K562 (cell line): ENCODE results near the gene GHDC. TPM values are rescaled to one million over a fixed set of nuclear protein-coding genes. Genes with fewer than 3 reads are reported as not detected.

Experiments
- ATAC-seq: fragments of 200-7000 bp; cut with Tn5 transposase; 3 replicates; pipeline ENCODE4 v1.9.1; 2020; ENCODE audit warnings: moderate library complexity
- BruUV-seq: library from RNA; stranded (reverse); fragments of 400-500 nt; replicated peaks from 2 replicates; lab custom pipeline; 2021; lab: Mats Ljungman, UMichigan
- CTCF ChIA-PET: fragments of 300-600 bp; formaldehyde crosslinking; extraction: SDS; loops from one replicate; lab custom pipeline; 2021; ENCODE audit warnings: low intra/inter-chr PET ratio; lab: Yijun Ruan, JAX
- POLR2A ChIA-PET: fragments of 300-600, 350-650 bp; sonication (Branson Sonifier 250); formaldehyde crosslinking; extraction: SDS; loops from one replicate; lab custom pipeline; 2021; ENCODE audit warnings: antibody characterized with exemption, inconsistent platforms; lab: Yijun Ruan, JAX
- DNase-seq, 4 experiments: peaks; one replicate each; pipeline versions ENCODE4 v3.0.0 to v3.0.0-alpha.2; 2011 to 2018; ENCODE audit warnings: low spot score in 3 of 4, mixed read lengths in 3 of 4; ENCODE audit errors: extremely low read depth in 1 of 4
- FAIRE-seq: peaks from 2 replicates; lab custom pipeline; 2011; peaks lifted over from hg19 to GRCh38; lab: Jason Lieb, UNC
- H2AFZ ChIP-seq: 2 replicates; pipeline ENCODE4 v1.6.0; 2011; ENCODE audit warnings: low read depth, low read length, control low read depth, inconsistent platforms
- H3K27ac ChIP-seq: fragments of 200-600 bp; 3 replicates; pipeline ENCODE4 v1.8.0; 2011; ENCODE audit warnings: low read depth, mild to moderate bottlenecking, control low read depth, inconsistent platforms, low read length, moderate library complexity, mixed read lengths; ENCODE audit errors: extremely low read depth
- H3K27me3 ChIP-seq, 2 experiments: fragments of 300-600 bp in 1 of 2; 2 replicates in 1 of 2; 3 replicates in 1 of 2; pipeline versions ENCODE4 v1.6.0 to v1.8.0; 2011; ENCODE audit warnings: inconsistent platforms in 2 of 2, low read length in 2 of 2, mild to moderate bottlenecking in 1 of 2, mixed read lengths in 1 of 2, moderate library complexity in 1 of 2; ENCODE audit not compliant: control insufficient read depth in 2 of 2, insufficient read depth in 2 of 2
- H3K36me3 ChIP-seq: fragments of 300-600 bp; 3 replicates; pipeline ENCODE4 v1.8.0; 2011; ENCODE audit warnings: mild to moderate bottlenecking, low read length, inconsistent platforms; ENCODE audit not compliant: control insufficient read depth, insufficient read depth
- H3K4me1 ChIP-seq, 2 experiments: fragments of 200-600 bp in 1 of 2; replicated peaks in 1 of 2; 2 replicates in 1 of 2; 3 replicates in 1 of 2; pipeline versions ENCODE4 v1.5.1 to v1.8.0; 2011; ENCODE audit warnings: inconsistent platforms in 2 of 2, low read length in 2 of 2, mild to moderate bottlenecking in 1 of 2, mixed read lengths in 1 of 2, moderate library complexity in 1 of 2; ENCODE audit not compliant: control insufficient read depth in 2 of 2, insufficient read depth in 2 of 2
- H3K4me2 ChIP-seq: 2 replicates; pipeline ENCODE4 v1.6.1; 2011; ENCODE audit warnings: low read length, control low read depth, inconsistent platforms, mixed read lengths; ENCODE audit not compliant: insufficient read depth
- H3K4me3 ChIP-seq: fragments of 200-600 bp; sonication (generic), shearing (Covaris generic); 2 replicates; pipeline ENCODE4 v1.5.1; 2016; ENCODE audit warnings: control low read depth, inconsistent platforms
- H3K79me2 ChIP-seq: fragments of 200-600 bp; 3 replicates; pipeline ENCODE4 v1.8.0; 2011; ENCODE audit warnings: low read length, inconsistent platforms; ENCODE audit not compliant: control insufficient read depth, insufficient read depth
- H3K9ac ChIP-seq, 2 experiments: 2 replicates each; pipeline versions ENCODE4 v1.6.0 to v1.6.1; 2011; ENCODE audit warnings: low read depth in 2 of 2, low read length in 2 of 2, control low read depth in 1 of 2, inconsistent platforms in 1 of 2, mild to moderate bottlenecking in 1 of 2, mixed read lengths in 1 of 2; ENCODE audit not compliant: insufficient read depth in 1 of 2
- H3K9me1 ChIP-seq: one replicate; pipeline ENCODE4 v1.6.0; 2011; ENCODE audit warnings: inconsistent platforms, mild to moderate bottlenecking, low read length, moderate library complexity; ENCODE audit not compliant: control insufficient read depth, insufficient read depth
- H3K9me3 ChIP-seq: replicated peaks from 2 replicates; pipeline ENCODE4 v1.5.1; 2011; ENCODE audit warnings: low read depth, low read length, inconsistent platforms; ENCODE audit not compliant: control insufficient read depth, insufficient read depth
- H4K20me1 ChIP-seq: replicated peaks from 2 replicates; pipeline ENCODE4 v1.6.1; 2011; ENCODE audit warnings: low read length, inconsistent platforms, mixed read lengths; ENCODE audit not compliant: control insufficient read depth, insufficient read depth
- BHLHE40 ChIP-seq: IDR thresholded peaks from 2 replicates; pipeline ENCODE4 v1.6.1; 2011; ENCODE audit warnings: low read length, improper control_type of control experiment
- CXXC5 ChIP-seq: fragments of 250-450 bp; sonication (Bioruptor Pico); IDR thresholded peaks from 2 replicates; pipeline ENCODE4 v1.8.0; 2022; ENCODE audit warnings: inconsistent platforms, mild to moderate bottlenecking, moderate library complexity
- ETV5 ChIP-seq: sonication (generic); formaldehyde crosslinking; IDR thresholded peaks from 2 replicates; pipeline ENCODE4 v1.4.0; 2020; ENCODE audit warnings: low read depth, mild to moderate bottlenecking, missing genetic modification reagents
- EWSR1 ChIP-seq: fragments of 450-650 bp; IDR thresholded peaks from 2 replicates; pipeline ENCODE4 v1.6.1; 2018; ENCODE audit warnings: borderline replicate concordance, mild to moderate bottlenecking, low read depth, moderate library complexity; ENCODE audit not compliant: partially characterized antibody
- NR2C1 ChIP-seq, 2 experiments: fragments of 450-650 bp; IDR thresholded peaks; 2 replicates each; pipeline ENCODE4 v1.6.1; 2017; ENCODE audit warnings: mild to moderate bottlenecking in 2 of 2, antibody characterized with exemption in 1 of 2, inconsistent platforms in 1 of 2, missing compliant biosample characterization in 1 of 2, missing genetic modification characterization in 1 of 2
- NR2C2 ChIP-seq, 2 experiments: fragments of 200-800 bp in 1 of 2; sonication (Bioruptor generic) in 1 of 2; sonication (generic) in 1 of 2; formaldehyde crosslinking in 1 of 2; IDR thresholded peaks; 2 replicates each; pipeline versions ENCODE4 v1.6.1 to v1.8.0; 2016 to 2022; ENCODE audit warnings: mild to moderate bottlenecking in 1 of 2, missing compliant biosample characterization in 1 of 2, missing genetic modification characterization in 1 of 2, missing genetic modification reagents in 1 of 2
- POLR2AphosphoS2 ChIP-seq: IDR thresholded peaks from 2 replicates; pipeline ENCODE4 v1.6.1; 2012; ENCODE audit warnings: low read length, improper control_type of control experiment
- PTBP1 ChIP-seq: fragments of 200-400 bp; formaldehyde crosslinking; IDR thresholded peaks from 2 replicates; pipeline ENCODE4 v1.6.1; 2017; ENCODE audit warnings: low read depth, low read length
- PYGO2 ChIP-seq: fragments of 450-650 bp; IDR thresholded peaks from 2 replicates; pipeline ENCODE4 v1.6.1; 2016; ENCODE audit warnings: mild to moderate bottlenecking, missing genetic modification characterization, moderate library complexity, missing compliant biosample characterization
- SMAD3 ChIP-seq: fragments of 450-650 bp; formaldehyde crosslinking; conservative IDR thresholded peaks from 2 replicates; pipeline ENCODE4 v1.4.0; 2020; ENCODE audit warnings: mild to moderate bottlenecking
- YY1 ChIP-seq, 3 experiments: IDR thresholded peaks; 2 replicates each; pipeline ENCODE4 v1.6.1; 2011; ENCODE audit warnings: low read length in 2 of 3, mild to moderate bottlenecking in 2 of 3, moderate library complexity in 2 of 3, borderline replicate concordance in 1 of 3, control low read depth in 1 of 3, low read depth in 1 of 3; ENCODE audit not compliant: insufficient read depth in 3 of 3, insufficient replicate concordance in 2 of 3, control insufficient read depth in 1 of 3, insufficient read length in 1 of 3; ENCODE audit errors: extremely low read depth in 1 of 3
- ZBTB7A ChIP-seq: IDR thresholded peaks from 2 replicates; pipeline ENCODE4 v1.6.1; 2011; ENCODE audit warnings: low read depth, mild to moderate bottlenecking, low read length, moderate library complexity, borderline replicate concordance; ENCODE audit not compliant: control insufficient read depth
- ZNF764 ChIP-seq: fragments of 250-450 bp; sonication (Bioruptor Pico); IDR thresholded peaks from 2 replicates; pipeline ENCODE4 v1.4.0; 2020; ENCODE audit warnings: low read depth, mild to moderate bottlenecking, moderate library complexity
- WGBS: fragments of 100-300 bp; shearing (Covaris generic); methylation state at CpG from one replicate; pipeline ENCODE4 v1.1.6; 2016; ENCODE audit warnings: low coverage, mixed read lengths; ENCODE audit not compliant: insufficient coverage; ENCODE audit errors: missing lambda C conversion rate; 5-methylcytosine and 5-hydroxymethylcytosine counted together
- in situ Hi-C: fragments of 300-500 bp; cut with MboI; formaldehyde crosslinking; loops from 4 replicates; pipeline ENCODE4 v1.15.0; 2018; ENCODE audit warnings: inconsistent platforms, mixed read lengths
- intact Hi-C: fragments of 100-400 bp; cut with micrococcal nuclease; formaldehyde crosslinking; loops from 2 replicates; pipeline ENCODE4 v1.14.2; 2022
- polyA plus RNA-seq, 8 experiments: library from polyadenylated mRNA; depleted of rRNA in 4 of 8; stranded (reverse) in 5 of 8; unstranded in 3 of 8; fragments of >200 nt; fragmentation: Nextera tagmentation in 2 of 8; fragmentation: Illumina TruSeq in 1 of 8; extraction: Ambion mirVana in 2 of 8; extraction: Trizol in 1 of 8; gene quantifications; 2 replicates each; pipeline versions ENCODE4 v1.2.1 to v1.2.3, GENCODE V29; 2011 to 2014; ENCODE audit warnings: inconsistent platforms in 1 of 8, missing spikeins in 1 of 8
- total RNA-seq, 7 experiments: library from RNA; depleted of rRNA in 6 of 7; stranded (reverse); fragments of >200 nt in 6 of 7; fragmentation: Illumina TruSeq in 2 of 7; extraction: Trizol in 2 of 7; gene quantifications; 2 replicates each; pipeline versions ENCODE4 v1.2.1 to v1.2.3, GENCODE V29; 2011 to 2021; ENCODE audit warnings: low replicate concordance in 1 of 7
- TF ChIP-seq, protein P1 (sequence below): fragments of 250-450 bp; sonication (Bioruptor Pico); IDR thresholded peaks from 2 replicates; pipeline ENCODE4 v1.8.0; 2022; ENCODE audit warnings: inconsistent platforms, mild to moderate bottlenecking, moderate library complexity, borderline replicate concordance
- TF ChIP-seq, protein P2 (sequence below): fragments of 250-450 bp; sonication (Bioruptor Pico); IDR thresholded peaks from 2 replicates; pipeline ENCODE4 v1.8.0; 2021; ENCODE audit warnings: mild to moderate bottlenecking, moderate library complexity

GHDC gene
- total and polyA plus RNA-seq, 9 of the 15 experiments (the other 6 are each of a cell fraction or from before 2014, with no cell fraction given): 0.65 to 23.2 (median 11.2) TPM

DNA sequence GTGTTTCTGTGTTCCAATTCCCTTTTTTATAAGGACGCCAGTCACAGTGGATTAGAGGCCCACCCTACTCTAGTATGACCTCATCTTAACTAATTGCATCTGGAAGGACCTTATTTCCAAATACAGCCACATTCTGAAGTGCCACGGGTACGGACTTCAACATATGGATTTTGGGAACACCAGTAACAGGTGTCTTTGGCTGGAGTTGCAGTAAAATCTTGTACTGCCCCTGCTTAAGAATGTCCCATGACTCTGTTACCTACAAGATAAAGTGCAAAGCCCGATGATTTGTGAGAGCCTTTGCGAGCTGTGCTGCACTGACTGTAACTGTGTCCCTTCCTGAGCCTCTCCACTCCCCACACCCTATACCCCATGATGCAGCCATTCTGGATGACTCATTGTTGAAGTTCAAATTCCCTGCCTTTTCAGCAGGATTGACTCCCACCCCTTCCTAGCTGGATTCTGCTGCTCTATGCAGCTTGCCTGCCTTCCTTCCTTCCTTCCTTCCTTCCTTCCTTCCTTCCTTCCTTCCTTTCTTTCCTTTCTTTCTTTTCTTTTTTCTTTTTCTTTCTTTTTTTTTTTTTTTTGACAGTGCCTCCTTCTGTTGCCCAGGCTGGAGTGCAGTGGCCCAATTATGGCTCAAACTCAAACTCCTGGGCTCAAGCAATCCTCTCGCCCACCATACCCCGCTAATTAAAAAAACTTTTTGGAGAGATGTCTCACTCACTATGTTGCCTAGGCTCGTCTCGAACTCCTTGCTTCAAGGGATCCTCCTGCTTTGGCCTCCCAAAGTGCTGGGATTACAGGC is 11.2 kb downstream of the GHDC start (continued):
- no peak for TF ChIP-seq NR2C2 (CRISPR knock-in tag; IDR thresholded peaks at IDR 0.05)
- TF ChIP-seq NR2C2 (tag; IDR thresholded peaks at IDR 0.05): no peak
- TF ChIP-seq ZNF764 (CRISPR knock-in tag): no peak

DNA sequence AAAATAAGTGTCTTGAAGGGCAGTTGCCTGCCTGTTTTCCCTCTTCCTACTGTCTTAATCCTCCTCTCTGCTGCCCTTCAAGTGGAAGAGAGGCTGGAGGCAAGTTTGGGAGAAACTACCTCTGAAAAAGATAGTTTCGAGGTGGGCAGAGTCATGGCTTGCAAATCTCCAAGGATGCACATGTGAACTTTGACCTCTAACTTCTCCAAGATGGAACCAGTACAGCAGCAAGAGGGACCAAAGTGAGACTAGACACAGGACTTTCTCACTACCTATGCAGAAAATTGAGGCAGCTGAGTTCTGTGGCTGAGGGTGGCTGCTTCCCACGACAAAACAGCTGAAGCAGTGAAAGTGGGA is 12.5 kb downstream of the GHDC start:
- ChIA-PET CTCF (interaction anchor here (0.7 to 1.4 kb wide), 3 partner anchors 63 to 157 kb away, joined by 3 to 12 read pairs (median 3); no protein-coding TSS in a partner anchor), POLR2A (interaction anchor here (0.6 to 1.5 kb wide), 11 partner anchors 9 to 495 kb away, joined by 3 to 4 read pairs (median 3); no protein-coding TSS in a partner anchor)
- no TSS peak for BruUV-seq
- Histone ChIP-seq H3K9ac (peak overlapping the region in 1 of 2 experiments; percentile 41; a peak in 1 of 4 replicates), H3K36me3 (no peaks in the 10 kb centered on the region), H3K79me2 (peaks cover 11% of the 10 kb centered on the region; the same call in 2 of the 3 replicates), H3K9me1 (peaks cover 7% of the 10 kb centered on the region), H3K4me3 (no peak overlapping the region), H3K9me3 (no peaks in the 10 kb centered on the region), H2AFZ (peak overlapping the region; percentile 90), H3K4me1 (peaks cover 31 to 50% of the 10 kb centered on the region in 2 experiments), H3K4me2 (peak overlapping the region; percentile 78), H3K27ac (peak overlapping the region; percentile 9; the same call in 1 of the 3 replicates), H4K20me1 (0 out of 2 replicates have a peak, but pooled peaks cover 4% of the 10 kb centered on the region), H3K27me3 (no peaks in the 10 kb centered on the region)
- intact Hi-C loops (loop anchor here (1.0 to 10.0 kb wide), 4 partner anchors 63 to 223 kb away; no protein-coding TSS in a partner anchor), in situ Hi-C loops (no loop called here)
- DNase-seq: no peak
- WGBS: 42% methylated on average over 2 of the region's 2 CpGs
- no peak for FAIRE-seq
- no peak for ATAC-seq
- TF ChIP-seq PYGO2 (tag) (no peak), CXXC5 (CRISPR knock-in tag) (no peak), NR2C1 (IDR thresholded peaks at IDR 0.05) (peak; percentile 75), NR2C1 (tag; IDR thresholded peaks at IDR 0.05) (peak; percentile 67), NR2C2 (CRISPR knock-in tag; IDR thresholded peaks at IDR 0.05) (no peak), NR2C2 (tag; IDR thresholded peaks at IDR 0.05) (peak; percentile 63; the same call in 1 of the 2 replicates), ETV5 (no peak), PTBP1 (0 out of 2 replicates have a peak, but pooled peaks have one; percentile 47), SMAD3 (CRISPR knock-in tag) (no peak), EWSR1 (no peak), YY1 (IDR thresholded peaks at IDR 0.05; ENCODE audit: borderline replicate concordance in 1 of 3, control insufficient read depth in 1 of 3, extremely low read depth in 1 of 3, insufficient read depth in 3 of 3, insufficient read length in 1 of 3, insufficient replicate concordance in 2 of 3, low read depth in 1 of 3, low read length in 2 of 3) (peak in 1 of 3 experiments; percentile 23), POLR2AphosphoS2 (no peak), BHLHE40 (no peak), ZBTB7A (no peak)
- TF ChIP-seq, protein P1, sequence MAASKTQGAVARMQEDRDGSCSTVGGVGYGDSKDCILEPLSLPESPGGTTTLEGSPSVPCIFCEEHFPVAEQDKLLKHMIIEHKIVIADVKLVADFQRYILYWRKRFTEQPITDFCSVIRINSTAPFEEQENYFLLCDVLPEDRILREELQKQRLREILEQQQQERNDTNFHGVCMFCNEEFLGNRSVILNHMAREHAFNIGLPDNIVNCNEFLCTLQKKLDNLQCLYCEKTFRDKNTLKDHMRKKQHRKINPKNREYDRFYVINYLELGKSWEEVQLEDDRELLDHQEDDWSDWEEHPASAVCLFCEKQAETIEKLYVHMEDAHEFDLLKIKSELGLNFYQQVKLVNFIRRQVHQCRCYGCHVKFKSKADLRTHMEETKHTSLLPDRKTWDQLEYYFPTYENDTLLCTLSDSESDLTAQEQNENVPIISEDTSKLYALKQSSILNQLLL: no peak
- TF ChIP-seq, protein P2, sequence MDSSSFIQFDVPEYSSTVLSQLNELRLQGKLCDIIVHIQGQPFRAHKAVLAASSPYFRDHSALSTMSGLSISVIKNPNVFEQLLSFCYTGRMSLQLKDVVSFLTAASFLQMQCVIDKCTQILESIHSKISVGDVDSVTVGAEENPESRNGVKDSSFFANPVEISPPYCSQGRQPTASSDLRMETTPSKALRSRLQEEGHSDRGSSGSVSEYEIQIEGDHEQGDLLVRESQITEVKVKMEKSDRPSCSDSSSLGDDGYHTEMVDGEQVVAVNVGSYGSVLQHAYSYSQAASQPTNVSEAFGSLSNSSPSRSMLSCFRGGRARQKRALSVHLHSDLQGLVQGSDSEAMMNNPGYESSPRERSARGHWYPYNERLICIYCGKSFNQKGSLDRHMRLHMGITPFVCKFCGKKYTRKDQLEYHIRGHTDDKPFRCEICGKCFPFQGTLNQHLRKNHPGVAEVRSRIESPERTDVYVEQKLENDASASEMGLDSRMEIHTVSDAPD (CRISPR knock-in tag): no peak
